Peyer's patch (tissue), 4 donors: ENCODE measurements around the gene HGF.

Experiments used
- POLR2A ChIP-seq, 2 donors: fragments of 450-650 bp; IDR thresholded peaks; one replicate each; pipeline ENCODE4 v1.5.1; 2017; ENCODE audit warnings: antibody characterized with exemption in 2 of 2, mild to moderate bottlenecking in 2 of 2, moderate library complexity in 2 of 2
- TF ChIP-seq, protein P1 (sequence below), 6 experiments: fragments of 450-650 bp in 4 of 6; fragments of 200-600 bp in 2 of 6; sonication (generic) in 1 of 6; IDR thresholded peaks; one replicate each; pipeline ENCODE4 v1.5.1; 2017 to 2019; ENCODE audit warnings: antibody characterized with exemption in 6 of 6, mild to moderate bottlenecking in 3 of 6, moderate library complexity in 1 of 6

DNA sequence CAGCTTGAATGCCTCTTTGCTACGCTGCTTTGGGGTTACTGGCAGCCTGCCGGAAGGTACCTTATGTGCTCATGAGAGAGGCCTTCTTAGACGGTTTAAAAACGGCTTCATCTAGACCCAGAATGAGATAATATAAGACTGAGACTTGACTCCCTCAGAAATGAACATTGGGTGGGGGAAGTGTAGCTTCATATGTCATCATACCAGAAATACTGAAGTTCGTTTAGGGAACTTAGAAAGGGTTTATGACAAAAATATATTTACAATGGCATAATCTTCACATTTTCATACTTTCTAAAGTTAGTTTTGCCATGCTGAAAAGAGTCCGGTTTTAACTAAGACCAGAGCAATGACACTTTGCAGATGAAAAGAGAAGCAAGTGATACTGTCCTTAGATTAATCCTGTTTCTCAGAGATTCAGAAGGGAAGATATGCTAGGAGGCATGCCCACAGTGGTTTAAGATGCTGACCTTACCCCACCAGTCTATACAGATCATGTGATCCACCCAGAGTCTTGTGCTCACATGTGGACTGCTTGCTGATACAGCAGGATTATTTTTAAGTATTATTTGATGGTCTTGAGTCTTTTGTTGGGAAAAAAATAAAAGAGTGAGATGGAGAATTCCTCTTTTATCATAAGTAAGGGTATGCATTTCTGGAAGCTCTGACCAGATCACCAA lies 40.8 kb upstream of the HGF start:
- no peak for TF ChIP-seq POLR2A (IDR thresholded peaks at IDR 0.05)
- TF ChIP-seq, protein P1, sequence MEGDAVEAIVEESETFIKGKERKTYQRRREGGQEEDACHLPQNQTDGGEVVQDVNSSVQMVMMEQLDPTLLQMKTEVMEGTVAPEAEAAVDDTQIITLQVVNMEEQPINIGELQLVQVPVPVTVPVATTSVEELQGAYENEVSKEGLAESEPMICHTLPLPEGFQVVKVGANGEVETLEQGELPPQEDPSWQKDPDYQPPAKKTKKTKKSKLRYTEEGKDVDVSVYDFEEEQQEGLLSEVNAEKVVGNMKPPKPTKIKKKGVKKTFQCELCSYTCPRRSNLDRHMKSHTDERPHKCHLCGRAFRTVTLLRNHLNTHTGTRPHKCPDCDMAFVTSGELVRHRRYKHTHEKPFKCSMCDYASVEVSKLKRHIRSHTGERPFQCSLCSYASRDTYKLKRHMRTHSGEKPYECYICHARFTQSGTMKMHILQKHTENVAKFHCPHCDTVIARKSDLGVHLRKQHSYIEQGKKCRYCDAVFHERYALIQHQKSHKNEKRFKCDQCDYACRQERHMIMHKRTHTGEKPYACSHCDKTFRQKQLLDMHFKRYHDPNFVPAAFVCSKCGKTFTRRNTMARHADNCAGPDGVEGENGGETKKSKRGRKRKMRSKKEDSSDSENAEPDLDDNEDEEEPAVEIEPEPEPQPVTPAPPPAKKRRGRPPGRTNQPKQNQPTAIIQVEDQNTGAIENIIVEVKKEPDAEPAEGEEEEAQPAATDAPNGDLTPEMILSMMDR (IDR thresholded peaks at IDR 0.05): no peak
